IMR-90 (cell line): ENCODE measurements around the gene RILPL2. TPM values are rescaled to one million over a fixed set of nuclear protein-coding genes. Genes with fewer than 3 reads are reported as not detected.

Experiments
- ATAC-seq: fragments of 200-7000 bp; cut with Tn5 transposase; 2 replicates; pipeline ENCODE4 v1.9.1; 2020; ENCODE audit warnings: low read depth, mild to moderate bottlenecking, moderate library complexity
- BruUV-seq: library from RNA; stranded (reverse); fragments of 400-500 nt; replicated peaks from 2 replicates; lab custom pipeline; 2021; lab: Mats Ljungman, UMichigan
- CTCF ChIA-PET: fragments of 300-600 bp; formaldehyde crosslinking; extraction: SDS; loops from one replicate; lab custom pipeline; 2021; ENCODE audit warnings: antibody characterized with exemption; lab: Yijun Ruan, JAX
- POLR2A ChIA-PET: fragments of 300-600 bp; sonication (Branson Sonifier 250); formaldehyde crosslinking; loops from one replicate; lab custom pipeline; 2022; ENCODE audit warnings: antibody characterized with exemption; ENCODE audit not compliant: unreplicated experiment; lab: Charles Lee
- DNase-seq: peaks from one replicate; pipeline ENCODE4 v3.0.0; 2013
- H2AFZ ChIP-seq: replicated peaks from 2 replicates; pipeline ENCODE3; 2013; ENCODE audit warnings: low read length, mild to moderate bottlenecking; ENCODE audit not compliant: poor library complexity
- H2AK5ac ChIP-seq: 2 replicates; pipeline ENCODE4 v1.6.1; 2013; ENCODE audit warnings: low read depth, low read length, inconsistent platforms
- H2AK9ac ChIP-seq: replicated peaks from 2 replicates; pipeline ENCODE3; 2013; ENCODE audit warnings: mild to moderate bottlenecking, low read depth, low read length, moderate library complexity; ENCODE audit not compliant: poor library complexity
- H2BK120ac ChIP-seq: 2 replicates; pipeline ENCODE4 v1.6.1; 2013; ENCODE audit warnings: low read depth, low read length, inconsistent platforms
- H2BK15ac ChIP-seq: 3 replicates; pipeline ENCODE4 v1.6.1; 2013; ENCODE audit warnings: low read depth, low read length, inconsistent platforms
- H2BK20ac ChIP-seq: 2 replicates; pipeline ENCODE4 v1.6.1; 2013; ENCODE audit warnings: low read depth, mild to moderate bottlenecking, inconsistent platforms, low read length, moderate library complexity
- H2BK5ac ChIP-seq: 2 replicates; pipeline ENCODE4 v1.6.1; 2013; ENCODE audit warnings: mild to moderate bottlenecking, low read depth, low read length, inconsistent platforms; ENCODE audit not compliant: poor library complexity, severe bottlenecking
- H3K14ac ChIP-seq: replicated peaks from 2 replicates; pipeline ENCODE4 v1.6.1; 2013; ENCODE audit warnings: low read depth, low read length, inconsistent platforms
- H3K18ac ChIP-seq: 2 replicates; pipeline ENCODE4 v1.6.1; 2013; ENCODE audit warnings: low read depth, low read length, control low read depth
- H3K23ac ChIP-seq: 2 replicates; pipeline ENCODE4 v1.6.1; 2013; ENCODE audit warnings: low read depth, low read length, inconsistent platforms
- H3K27ac ChIP-seq: 2 replicates; pipeline ENCODE4 v1.5.1; 2013; ENCODE audit warnings: mild to moderate bottlenecking, control low read depth, low read length; ENCODE audit not compliant: insufficient read depth
- H3K27me3 ChIP-seq: 2 replicates; pipeline ENCODE4 v1.6.1; 2013; ENCODE audit warnings: low read length; ENCODE audit not compliant: control insufficient read depth, insufficient read depth
- H3K36me3 ChIP-seq: 2 replicates; pipeline ENCODE4 v1.6.1; 2013; ENCODE audit warnings: low read length, mixed read lengths; ENCODE audit not compliant: control insufficient read depth, insufficient read depth
- H3K4ac ChIP-seq: 2 replicates; pipeline ENCODE4 v1.6.1; 2013; ENCODE audit warnings: low read depth, low read length, inconsistent platforms
- H3K4me1 ChIP-seq: 2 replicates; pipeline ENCODE4 v1.6.1; 2013; ENCODE audit warnings: low read length, mixed read lengths; ENCODE audit not compliant: control insufficient read depth, insufficient read depth
- H3K4me2 ChIP-seq: 2 replicates; pipeline ENCODE4 v1.6.1; 2013; ENCODE audit warnings: low read depth, mild to moderate bottlenecking, control low read depth, low read length, moderate library complexity
- H3K4me3 ChIP-seq: 2 replicates; pipeline ENCODE4 v1.5.1; 2013; ENCODE audit warnings: low read depth, mild to moderate bottlenecking, control low read depth, low read length, moderate library complexity; ENCODE audit not compliant: insufficient read depth
- H3K56ac ChIP-seq: 2 replicates; pipeline ENCODE4 v1.6.1; 2013; ENCODE audit warnings: low read length, inconsistent platforms; ENCODE audit not compliant: insufficient read depth; ENCODE audit errors: extremely low read depth
- H3K79me1 ChIP-seq, 2 experiments: 2 replicates each; pipeline ENCODE4 v1.6.1; 2013; ENCODE audit warnings: low read length in 2 of 2, inconsistent platforms in 1 of 2, low read depth in 1 of 2
- H3K9ac ChIP-seq: 2 replicates; pipeline ENCODE4 v1.6.1; 2013; ENCODE audit warnings: low read depth, low read length, control low read depth
- H3K9me1 ChIP-seq: 2 replicates; pipeline ENCODE4 v1.6.1; 2013; ENCODE audit warnings: low read length, inconsistent platforms; ENCODE audit not compliant: insufficient read depth
- H3K9me3 ChIP-seq: 2 replicates; pipeline ENCODE4 v1.6.1; 2013; ENCODE audit warnings: low read length; ENCODE audit not compliant: control insufficient read depth, insufficient read depth
- H4K20me1 ChIP-seq: 2 replicates; pipeline ENCODE4 v1.6.1; 2013; ENCODE audit warnings: low read length, inconsistent platforms; ENCODE audit not compliant: insufficient read depth
- H4K5ac ChIP-seq: 2 replicates; pipeline ENCODE4 v1.6.1; 2013; ENCODE audit warnings: mild to moderate bottlenecking, low read depth, low read length, control low read depth
- H4K8ac ChIP-seq, 2 experiments: 2 replicates each; pipeline ENCODE4 v1.6.1; 2013; ENCODE audit warnings: low read depth in 2 of 2, low read length in 2 of 2, control low read depth in 1 of 2, inconsistent platforms in 1 of 2
- H4K91ac ChIP-seq: 2 replicates; pipeline ENCODE4 v1.6.1; 2013; ENCODE audit warnings: low read depth, low read length, inconsistent platforms; ENCODE audit not compliant: insufficient read depth
- BHLHE40 ChIP-seq: fragments of 150-350 bp; IDR thresholded peaks from 2 replicates; pipeline ENCODE4 v1.6.1; 2016; ENCODE audit warnings: mild to moderate bottlenecking, low read depth, low read length
- CEBPB ChIP-seq: IDR thresholded peaks from 2 replicates; pipeline ENCODE4 v1.6.1; 2012; ENCODE audit warnings: low read depth, low read length, improper control_type of control experiment
- CHD1 ChIP-seq: IDR thresholded peaks from 2 replicates; pipeline ENCODE4 v1.6.1; 2012; ENCODE audit warnings: low read depth, low read length, improper control_type of control experiment
- ELK1 ChIP-seq: fragments of 150-350 bp; IDR thresholded peaks from 2 replicates; pipeline ENCODE4 v1.6.1; 2016; ENCODE audit warnings: low read depth, mild to moderate bottlenecking, low read length, moderate library complexity, borderline replicate concordance
- FOS ChIP-seq: fragments of 150-350 bp; IDR thresholded peaks from 2 replicates; pipeline ENCODE4 v1.6.1; 2016; ENCODE audit warnings: low read depth, low read length
- MAFK ChIP-seq: IDR thresholded peaks from 2 replicates; pipeline ENCODE4 v1.6.1; 2012; ENCODE audit warnings: low read depth, low read length, improper control_type of control experiment
- MAZ ChIP-seq: IDR thresholded peaks from 2 replicates; pipeline ENCODE4 v1.6.1; 2012; ENCODE audit warnings: low read depth, mild to moderate bottlenecking, low read length, improper control_type of control experiment, moderate library complexity, borderline replicate concordance
- MXI1 ChIP-seq: IDR thresholded peaks from 2 replicates; pipeline ENCODE4 v1.6.1; 2012; ENCODE audit warnings: low read depth, mild to moderate bottlenecking, low read length, moderate library complexity, borderline replicate concordance
- NFE2L2 ChIP-seq: fragments of 150-350 bp; IDR thresholded peaks from 2 replicates; pipeline ENCODE4 v1.6.1; 2016; ENCODE audit warnings: low read depth, mild to moderate bottlenecking, low read length
- POLR2A ChIP-seq: IDR thresholded peaks from 2 replicates; pipeline ENCODE4 v1.6.1; 2012; ENCODE audit warnings: mild to moderate bottlenecking, low read depth, low read length
- RAD21 ChIP-seq: IDR thresholded peaks from 2 replicates; pipeline ENCODE4 v1.6.1; 2012; ENCODE audit warnings: low read length, improper control_type of control experiment
- RCOR1 ChIP-seq: IDR thresholded peaks from 2 replicates; pipeline ENCODE4 v1.6.1; 2012; ENCODE audit warnings: mild to moderate bottlenecking, low read length, improper control_type of control experiment; ENCODE audit not compliant: insufficient replicate concordance
- RFX5 ChIP-seq: IDR thresholded peaks from 2 replicates; pipeline ENCODE4 v1.8.0; 2012; ENCODE audit warnings: low read depth, mild to moderate bottlenecking, low read length, moderate library complexity
- SMC3 ChIP-seq: fragments of 150-350 bp; IDR thresholded peaks from 2 replicates; pipeline ENCODE4 v1.6.1; 2016; ENCODE audit warnings: low read depth, mild to moderate bottlenecking, antibody characterized with exemption, low read length, moderate library complexity
- USF2 ChIP-seq: fragments of 150-350 bp; IDR thresholded peaks from 2 replicates; pipeline ENCODE4 v1.6.1; 2017; ENCODE audit warnings: mild to moderate bottlenecking, antibody characterized with exemption, low read length, low read depth
- WGBS, 2 experiments: methylation state at CpG; one replicate each; pipeline versions ENCODE4 v1.1.5 to v1.1.7; 2013; ENCODE audit warnings: missing lambda C conversion rate in 2 of 2; ENCODE audit not compliant: insufficient read length in 1 of 2; ENCODE audit errors: extremely low coverage in 2 of 2; 5-methylcytosine and 5-hydroxymethylcytosine counted together
- dilution Hi-C: fragments of 300-500 bp; cut with HindIII; formaldehyde crosslinking; loops from one replicate; pipeline ENCODE4 v1.14.3; 2018; ENCODE audit warnings: low sequenced_read_pairs; ENCODE audit not compliant: unreplicated experiment
- in situ Hi-C: fragments of 300-500 bp; cut with MboI; formaldehyde crosslinking; loops from 3 replicates; pipeline ENCODE4 v1.14.3; 2019; ENCODE audit warnings: low sequenced_read_pairs, inconsistent platforms, mixed read lengths
- intact Hi-C: fragments of 100-400 bp; cut with micrococcal nuclease; formaldehyde crosslinking; loops from 2 replicates; pipeline ENCODE4 v1.10.0; 2022
- polyA plus RNA-seq, 3 experiments: library from polyadenylated mRNA; depleted of rRNA; stranded (reverse); fragments of >200 nt; gene quantifications; 2 replicates each; pipeline ENCODE4 v1.2.3, GENCODE V29; 2012; ENCODE audit warnings: low replicate concordance in 1 of 3
- total RNA-seq: library from RNA; depleted of rRNA; stranded (reverse); fragments of >200 nt; gene quantifications from 2 replicates; pipeline ENCODE4 v1.2.3, GENCODE V29; 2012

The RILPL2 gene
- total and polyA plus RNA-seq, 2 of the 4 experiments (the other 2 are of a cell fraction) = 1.8 to 2.2 TPM

GRCh38 chr12:123384318-123384993 lies 52.0 kb downstream of the RILPL2 start:
- H4K8ac ChIP-seq = peak overlapping the region; percentile 5 to 38; a peak in 1 of 4 replicates
- intact Hi-C loops (loop anchor here (10.0 kb wide), 1 partner anchor 410 kb away; the partner anchor contains the start of gene OGFOD2), in situ Hi-C loops (no loop called here), dilution Hi-C loops (no loop called here)
- H3K27me3 ChIP-seq = no peaks in the 10 kb centered on the region
- CTCF ChIA-PET = interaction anchor here (1.1 kb wide), 1 partner anchor 19 kb away, joined by 5 read pairs; no protein-coding TSS in a partner anchor
- no peak for ATAC-seq
- no peak overlapping the region for H2BK20ac ChIP-seq
- H3K23ac ChIP-seq = peak overlapping the region; percentile 66
- peak overlapping the region; percentile 49 for H3K4me3 ChIP-seq
- peak overlapping the region; percentile 64 for H3K14ac ChIP-seq
- no peak overlapping the region for H2BK120ac ChIP-seq
- H2BK15ac ChIP-seq = no peak overlapping the region
- peak overlapping the region; percentile 54 for H3K56ac ChIP-seq
- peak overlapping the region; percentile 80 for H3K9ac ChIP-seq
- peaks cover 7% of the 10 kb centered on the region for H3K4me1 ChIP-seq
- H3K79me1 ChIP-seq = peaks cover 17 to 43% of the 10 kb centered on the region in 2 experiments
- no peak for DNase-seq
- H3K9me3 ChIP-seq = no peaks in the 10 kb centered on the region
- H2AK5ac ChIP-seq = 0 out of 2 replicates have a peak overlapping the region, but pooled peaks have one; percentile 3
- peaks cover 13% of the 10 kb centered on the region; the same call in 1 of the 2 replicates for H3K9me1 ChIP-seq
- H3K4me2 ChIP-seq = peak overlapping the region; percentile 96
- H2BK5ac ChIP-seq = peak overlapping the region; percentile 43
- no TSS peak for BruUV-seq
- no peaks in the 10 kb centered on the region for H4K20me1 ChIP-seq
- POLR2A ChIA-PET = interaction anchor here (0.6 to 1.2 kb wide), 3 partner anchors 19 to 1304 kb away, joined by 3 to 4 read pairs (median 4); partner anchors contain the start of genes SBNO1 and TMED2
- peak overlapping the region; percentile 78 for H3K4ac ChIP-seq
- H3K27ac ChIP-seq = peak overlapping the region; percentile 79
- H3K18ac ChIP-seq = no peak overlapping the region; the same call in 1 of the 2 replicates
- WGBS, 2 experiments = 0% methylated on average over 9 of the region's 41 CpGs; no CpG with 5 or more reads in 1 of the 2 experiments
- peak overlapping the region; percentile 86 for H2AK9ac ChIP-seq
- H4K5ac ChIP-seq = peak overlapping the region; percentile 49; the same call in 1 of the 2 replicates
- no peaks in the 10 kb centered on the region for H3K36me3 ChIP-seq
- H2AFZ ChIP-seq = peak overlapping the region; percentile 96
- H4K91ac ChIP-seq = peak overlapping the region; percentile 26
- TF ChIP-seq CEBPB (no peak), MAFK (no peak), CHD1 (no peak), USF2 (no peak), BHLHE40 (no peak), MXI1 (no peak), RAD21 (no peak), RCOR1 (no peak), ELK1 (no peak), NFE2L2 (no peak), RFX5 (no peak), MAZ (no peak), FOS (no peak), POLR2A (no peak), SMC3 (no peak)
